H1 (cell line): ENCODE results near the gene VPS37C. TPM values are rescaled to one million over a fixed set of nuclear protein-coding genes. Genes with fewer than 3 reads are reported as not detected.

Experiments
- CTCF ChIA-PET: fragments of 300-600 bp; sonication (Branson Sonifier 250); formaldehyde crosslinking; loops from one replicate; lab custom pipeline; 2021; ENCODE audit not compliant: partially characterized antibody; lab: Charles Lee
- POLR2A ChIA-PET: fragments of 300-600 bp; sonication (Branson Sonifier 250); formaldehyde crosslinking; loops from one replicate; lab custom pipeline; 2021; ENCODE audit warnings: inconsistent platforms; ENCODE audit not compliant: partially characterized antibody; lab: Charles Lee
- DNase-seq, 2 experiments: peaks; one replicate each; pipeline versions ENCODE4 v3.0.0 to v3.0.0-alpha.2; 2010 to 2022; ENCODE audit warnings: low spot score in 2 of 2, low read depth in 1 of 2, mixed read lengths in 1 of 2
- FAIRE-seq: peaks from 2 replicates; lab custom pipeline; 2011; peaks lifted over from hg19 to GRCh38; lab: Jason Lieb, UNC
- H2AFZ ChIP-seq: 2 replicates; pipeline ENCODE4 v1.8.1; 2012; ENCODE audit warnings: low read length, inconsistent platforms
- H2AK5ac ChIP-seq: 2 replicates; pipeline ENCODE4 v1.6.1; 2013; ENCODE audit warnings: low read depth, low read length
- H2BK120ac ChIP-seq: replicated peaks from 2 replicates; pipeline ENCODE3; 2013; ENCODE audit warnings: low read depth, low read length, inconsistent platforms
- H2BK12ac ChIP-seq: 2 replicates; pipeline ENCODE4 v1.6.1; 2013; ENCODE audit warnings: low read depth, low read length
- H2BK15ac ChIP-seq: 2 replicates; pipeline ENCODE4 v1.6.1; 2013; ENCODE audit warnings: low read length
- H2BK20ac ChIP-seq: 2 replicates; pipeline ENCODE4 v1.6.1; 2013; ENCODE audit warnings: low read length
- H2BK5ac ChIP-seq: 2 replicates; pipeline ENCODE4 v1.6.1; 2013; ENCODE audit warnings: low read depth, low read length
- H3K14ac ChIP-seq: 2 replicates; pipeline ENCODE4 v1.6.1; 2013; ENCODE audit warnings: inconsistent platforms; ENCODE audit not compliant: insufficient read length
- H3K18ac ChIP-seq: 2 replicates; pipeline ENCODE4 v1.6.1; 2013; ENCODE audit warnings: low read length; ENCODE audit errors: extremely low read depth
- H3K23ac ChIP-seq: 2 replicates; pipeline ENCODE4 v1.6.1; 2013; ENCODE audit warnings: inconsistent platforms; ENCODE audit not compliant: insufficient read length
- H3K23me2 ChIP-seq: 2 replicates; pipeline ENCODE4 v1.6.1; 2013; ENCODE audit warnings: low read depth, low read length
- H3K27ac ChIP-seq: 2 replicates; pipeline ENCODE4 v1.6.1; 2011; ENCODE audit warnings: low read depth, low read length, inconsistent platforms
- H3K27me3 ChIP-seq, 4 experiments: replicated peaks in 1 of 4; 1 replicate in 1 of 4; 2 replicates in 3 of 4; pipeline versions ENCODE4 v1.6.1 to v1.8.1; 2011 to 2013; ENCODE audit warnings: low read length in 3 of 4, mild to moderate bottlenecking in 3 of 4, inconsistent platforms in 2 of 4, mixed read lengths in 2 of 4, moderate library complexity in 1 of 4; ENCODE audit not compliant: control insufficient read depth in 3 of 4, insufficient read depth in 3 of 4; ENCODE audit errors: extremely low read depth in 1 of 4
- H3K36me3 ChIP-seq, 4 experiments: 2 replicates each; pipeline versions ENCODE4 v1.6.1 to v1.8.1; 2011 to 2013; ENCODE audit warnings: mild to moderate bottlenecking in 4 of 4, low read length in 3 of 4, moderate library complexity in 2 of 4, control low read depth in 1 of 4, inconsistent platforms in 1 of 4; ENCODE audit not compliant: insufficient read depth in 4 of 4, control insufficient read depth in 2 of 4
- H3K4ac ChIP-seq: replicated peaks from 2 replicates; pipeline ENCODE3; 2013; ENCODE audit warnings: low read length, low read depth, mixed read lengths, inconsistent platforms; ENCODE audit not compliant: insufficient read length
- H3K4me1 ChIP-seq, 4 experiments: replicated peaks in 1 of 4; 1 replicate in 1 of 4; 2 replicates in 3 of 4; pipeline versions ENCODE4 v1.6.1 to v1.8.1; 2011 to 2013; ENCODE audit warnings: low read length in 3 of 4, inconsistent platforms in 2 of 4, mixed read lengths in 1 of 4; ENCODE audit not compliant: insufficient read depth in 4 of 4, control insufficient read depth in 3 of 4
- H3K4me2 ChIP-seq, 2 experiments: 2 replicates each; pipeline versions ENCODE4 v1.6.1 to v1.8.1; 2011 to 2013; ENCODE audit warnings: low read depth in 2 of 2, low read length in 2 of 2, control low read depth in 1 of 2, inconsistent platforms in 1 of 2, mild to moderate bottlenecking in 1 of 2; ENCODE audit not compliant: insufficient read depth in 1 of 2
- H3K4me3 ChIP-seq, 4 experiments: fragments of 200-600, 300-600 bp in 1 of 4; sonication (generic), shearing (Covaris generic), sonication (Bioruptor Twin) in 1 of 4; 2 replicates each; pipeline versions ENCODE4 v1.5.1 to v1.8.1; 2011 to 2016; ENCODE audit warnings: low read length in 4 of 4, low read depth in 3 of 4, control low read depth in 2 of 4, inconsistent platforms in 2 of 4, mild to moderate bottlenecking in 2 of 4, mixed read lengths in 1 of 4, moderate library complexity in 1 of 4; ENCODE audit not compliant: insufficient read depth in 2 of 4; ENCODE audit errors: extremely low read depth in 1 of 4
- H3K56ac ChIP-seq: replicated peaks from 2 replicates; pipeline ENCODE3; 2013; ENCODE audit warnings: low read depth, mild to moderate bottlenecking, mixed read lengths, low read length, inconsistent platforms; ENCODE audit not compliant: insufficient read length
- H3K79me1 ChIP-seq: 2 replicates; pipeline ENCODE4 v1.6.1; 2013; ENCODE audit warnings: low read depth, low read length, control low read depth
- H3K79me2 ChIP-seq, 2 experiments: 2 replicates each; pipeline versions ENCODE4 v1.6.1 to v1.8.1; 2012 to 2013; ENCODE audit warnings: low read length in 2 of 2, mild to moderate bottlenecking in 2 of 2, inconsistent platforms in 1 of 2; ENCODE audit not compliant: insufficient read depth in 2 of 2, control insufficient read depth in 1 of 2
- H3K9ac ChIP-seq, 4 experiments: replicated peaks in 1 of 4; 1 replicate in 1 of 4; 2 replicates in 3 of 4; pipeline versions ENCODE4 v1.6.1 to v1.8.1; 2011 to 2013; ENCODE audit warnings: low read depth in 3 of 4, low read length in 3 of 4, control low read depth in 2 of 4, mild to moderate bottlenecking in 2 of 4, moderate library complexity in 2 of 4, inconsistent platforms in 1 of 4; ENCODE audit errors: extremely low read depth in 1 of 4
- H3K9me3 ChIP-seq, 2 experiments: 2 replicates each; pipeline versions ENCODE4 v1.6.1 to v1.8.1; 2012 to 2013; ENCODE audit warnings: mild to moderate bottlenecking in 2 of 2, moderate library complexity in 2 of 2, control low read depth in 1 of 2, inconsistent platforms in 1 of 2, low read depth in 1 of 2, low read length in 1 of 2, mixed read lengths in 1 of 2; ENCODE audit not compliant: insufficient read depth in 2 of 2
- H4K20me1 ChIP-seq, 2 experiments: replicated peaks in 1 of 2; 2 replicates each; pipeline versions ENCODE3 to v1.8.1; 2011 to 2013; ENCODE audit warnings: inconsistent platforms in 2 of 2, low read length in 2 of 2, mild to moderate bottlenecking in 1 of 2; ENCODE audit not compliant: insufficient read depth in 2 of 2, control insufficient read depth in 1 of 2
- H4K5ac ChIP-seq: 2 replicates; pipeline ENCODE4 v1.6.1; 2013; ENCODE audit warnings: low read length, low read depth, mixed read lengths, inconsistent platforms; ENCODE audit not compliant: insufficient read length
- H4K8ac ChIP-seq: 2 replicates; pipeline ENCODE4 v1.8.0; 2013; ENCODE audit warnings: mild to moderate bottlenecking, moderate library complexity, low read length, inconsistent platforms; ENCODE audit not compliant: insufficient read depth; ENCODE audit errors: extremely low read depth
- H4K91ac ChIP-seq: replicated peaks from 2 replicates; pipeline ENCODE3; 2013; ENCODE audit warnings: low read length, mixed read lengths, inconsistent platforms; ENCODE audit not compliant: insufficient read length
- BCL11A ChIP-seq, 2 experiments: IDR thresholded peaks; one replicate each; pipeline ENCODE4 v1.6.1; 2011; ENCODE audit warnings: low read depth in 2 of 2, low read length in 2 of 2, mild to moderate bottlenecking in 2 of 2
- JUND ChIP-seq: IDR thresholded peaks from 2 replicates; pipeline ENCODE4 v1.6.1; 2011; ENCODE audit warnings: mild to moderate bottlenecking, improper control_type of control experiment, low read length
- POLR2A ChIP-seq, 2 experiments: IDR thresholded peaks; 1 replicate in 1 of 2; 2 replicates in 1 of 2; pipeline ENCODE4 v1.6.1; 2011; ENCODE audit warnings: low read depth in 2 of 2, low read length in 2 of 2, mild to moderate bottlenecking in 2 of 2; ENCODE audit errors: control extremely low read depth in 1 of 2
- POLR2AphosphoS5 ChIP-seq: IDR thresholded peaks from 2 replicates; pipeline ENCODE4 v1.6.1; 2011; ENCODE audit warnings: low read depth, low read length
- RXRA ChIP-seq: IDR thresholded peaks from 2 replicates; pipeline ENCODE4 v1.6.1; 2011; ENCODE audit warnings: low read depth, mild to moderate bottlenecking, low read length, moderate library complexity; ENCODE audit not compliant: insufficient read depth
- SAP30 ChIP-seq: fragments of 300-600 bp; sonication (generic); IDR thresholded peaks from 2 replicates; pipeline ENCODE4 v1.7.1; 2012; ENCODE audit warnings: low read length, moderate library complexity, mild to moderate bottlenecking, inconsistent platforms; ENCODE audit not compliant: insufficient read depth, insufficient replicate concordance
- WGBS, 2 experiments: shearing (Covaris generic) in 1 of 2; methylation state at CpG; one replicate each; pipeline versions ENCODE4 v1.1.6 to v1.1.7; 2013 to 2015; ENCODE audit warnings: low lambda C conversion rate in 2 of 2, mixed read lengths in 2 of 2, inconsistent platforms in 1 of 2, low coverage in 1 of 2, missing lambda C conversion rate in 1 of 2; ENCODE audit not compliant: insufficient replicate concordance in 2 of 2, insufficient coverage in 1 of 2, insufficient read length in 1 of 2; ENCODE audit errors: extremely low coverage in 1 of 2, missing lambda C conversion rate in 1 of 2; 5-methylcytosine and 5-hydroxymethylcytosine counted together
- polyA plus RNA-seq, 7 experiments: library from polyadenylated mRNA; depleted of rRNA in 3 of 7; stranded (reverse) in 5 of 7; unstranded in 2 of 7; fragments of >200 nt in 5 of 7; fragments of 200-250 nt in 2 of 7; gene quantifications; 1 replicate in 5 of 7; 2 replicates in 1 of 7; 4 replicates in 1 of 7; pipeline versions ENCODE4 v1.2.1 to v1.2.3, GENCODE V29; 2011 to 2013; ENCODE audit warnings: missing spikeins in 2 of 7, mixed read lengths in 2 of 7
- total RNA-seq: library from RNA; stranded (reverse); fragmentation: NEBNext Ultra II Directional; extraction: Animal tissue kit (Norgen Biotek cat#: 25700); gene quantifications from 2 replicates; pipeline ENCODE4 v1.2.1, GENCODE V29; 2021

The VPS37C gene
- total and polyA plus RNA-seq, 2 of the 8 experiments (the other 6 are each of a cell fraction or from before 2014, with no cell fraction given) = 12.9 to 21.0 TPM

- H3K4me2 ChIP-seq = no peak overlapping the region
- POLR2A ChIA-PET = no interaction called here
- no peak for DNase-seq
- H3K36me3 ChIP-seq = peaks cover 0 to 3% (median 0%) of the 10 kb centered on the region in 4 experiments; a peak in 1 of 8 replicates
- no peak overlapping the region for H3K4ac ChIP-seq
- no peak overlapping the region for H2AK5ac ChIP-seq
- 94% methylated on average over 1 of the region's 1 CpG; no CpG with 5 or more reads in 1 of the 2 experiments for WGBS, 2 experiments
- peaks cover 11 to 15% of the 10 kb centered on the region in 2 experiments for H4K20me1 ChIP-seq
- H3K14ac ChIP-seq = no peak overlapping the region
- no peak overlapping the region for H3K23ac ChIP-seq
- H3K4me3 ChIP-seq = no peak overlapping the region
- H3K79me2 ChIP-seq = peaks cover 0 to 24% of the 10 kb centered on the region in 2 experiments; a peak in 2 of 4 replicates
- H3K79me1 ChIP-seq = peaks cover 9% of the 10 kb centered on the region; the same call in 1 of the 2 replicates
- no peaks in the 10 kb centered on the region for H3K27me3 ChIP-seq
- H2BK12ac ChIP-seq = no peak overlapping the region
- H3K4me1 ChIP-seq = peaks cover 0 to 1% (median 0%) of the 10 kb centered on the region in 4 experiments; a peak in 3 of 7 replicates
- no peaks in the 10 kb centered on the region for H3K23me2 ChIP-seq
- H2BK20ac ChIP-seq = no peak overlapping the region
- CTCF ChIA-PET = interaction anchor here (1.5 to 2.2 kb wide), 3 partner anchors 10 to 18 kb away, joined by 6 to 15 read pairs (median 7); partner anchors contain the start of gene VPS37C
- no peaks in the 10 kb centered on the region for H3K9me3 ChIP-seq
- H2AFZ ChIP-seq = no peak overlapping the region
- no peak overlapping the region for H2BK120ac ChIP-seq
- H2BK5ac ChIP-seq = no peak overlapping the region
- no peak overlapping the region for H3K18ac ChIP-seq
- H4K8ac ChIP-seq = no peak overlapping the region
- H3K9ac ChIP-seq = no peak overlapping the region
- no peak overlapping the region for H3K56ac ChIP-seq
- no peak overlapping the region for H3K27ac ChIP-seq
- no peak overlapping the region for H4K91ac ChIP-seq
- H2BK15ac ChIP-seq = no peak overlapping the region
- FAIRE-seq = no peak
- H4K5ac ChIP-seq = no peak overlapping the region
- no peak for TF ChIP-seq RXRA
- no peak for TF ChIP-seq BCL11A (IDR thresholded peaks at IDR 0.05; ENCODE audit: low read depth in 2 of 2, low read length in 2 of 2)
- no peak for TF ChIP-seq POLR2AphosphoS5
- TF ChIP-seq JUND = no peak
- no peak for TF ChIP-seq POLR2A (IDR thresholded peaks at IDR 0.05; ENCODE audit: control extremely low read depth in 1 of 2, low read depth in 2 of 2, low read length in 2 of 2)
- TF ChIP-seq SAP30 = no peak
Observed at GRCh38 chr11:61142424-61142823, 18.8 kb downstream of the VPS37C start.
